IPS-20b (cell line): Measurements from ENCODE around the gene ZNF585A.
"Not testable (repeated sequence)": the region's sequence is repeated elsewhere in the genome, so short reads cannot be mapped to it uniquely, and the experiment has no call there.

Source experiments
- H3K27ac ChIP-seq: one replicate; pipeline ENCODE4 v1.5.1; 2013; ENCODE audit warnings: low read length
- H3K27me3 ChIP-seq: 2 replicates; pipeline ENCODE4 v1.6.1; 2013; ENCODE audit warnings: mild to moderate bottlenecking, low read length, inconsistent platforms; ENCODE audit not compliant: insufficient read depth
- H3K36me3 ChIP-seq: 2 replicates; pipeline ENCODE4 v1.6.1; 2013; ENCODE audit warnings: low read depth, mild to moderate bottlenecking, inconsistent platforms, low read length, moderate library complexity; ENCODE audit not compliant: insufficient read depth
- H3K4me1 ChIP-seq: 2 replicates; pipeline ENCODE4 v1.6.1; 2013; ENCODE audit warnings: mild to moderate bottlenecking, control low read depth, inconsistent platforms, low read length, moderate library complexity; ENCODE audit not compliant: insufficient read depth
- H3K4me3 ChIP-seq: 2 replicates; pipeline ENCODE4 v1.5.1; 2013; ENCODE audit warnings: mild to moderate bottlenecking, low read length, inconsistent platforms
- H3K9ac ChIP-seq: 2 replicates; pipeline ENCODE4 v1.6.1; 2013; ENCODE audit warnings: low read depth, mild to moderate bottlenecking, inconsistent platforms, low read length, moderate library complexity
- H3K9me3 ChIP-seq: 2 replicates; pipeline ENCODE4 v1.6.1; 2013; ENCODE audit warnings: mild to moderate bottlenecking, low read depth, low read length, inconsistent platforms; ENCODE audit not compliant: insufficient read depth

Gene ZNF585A

DNA sequence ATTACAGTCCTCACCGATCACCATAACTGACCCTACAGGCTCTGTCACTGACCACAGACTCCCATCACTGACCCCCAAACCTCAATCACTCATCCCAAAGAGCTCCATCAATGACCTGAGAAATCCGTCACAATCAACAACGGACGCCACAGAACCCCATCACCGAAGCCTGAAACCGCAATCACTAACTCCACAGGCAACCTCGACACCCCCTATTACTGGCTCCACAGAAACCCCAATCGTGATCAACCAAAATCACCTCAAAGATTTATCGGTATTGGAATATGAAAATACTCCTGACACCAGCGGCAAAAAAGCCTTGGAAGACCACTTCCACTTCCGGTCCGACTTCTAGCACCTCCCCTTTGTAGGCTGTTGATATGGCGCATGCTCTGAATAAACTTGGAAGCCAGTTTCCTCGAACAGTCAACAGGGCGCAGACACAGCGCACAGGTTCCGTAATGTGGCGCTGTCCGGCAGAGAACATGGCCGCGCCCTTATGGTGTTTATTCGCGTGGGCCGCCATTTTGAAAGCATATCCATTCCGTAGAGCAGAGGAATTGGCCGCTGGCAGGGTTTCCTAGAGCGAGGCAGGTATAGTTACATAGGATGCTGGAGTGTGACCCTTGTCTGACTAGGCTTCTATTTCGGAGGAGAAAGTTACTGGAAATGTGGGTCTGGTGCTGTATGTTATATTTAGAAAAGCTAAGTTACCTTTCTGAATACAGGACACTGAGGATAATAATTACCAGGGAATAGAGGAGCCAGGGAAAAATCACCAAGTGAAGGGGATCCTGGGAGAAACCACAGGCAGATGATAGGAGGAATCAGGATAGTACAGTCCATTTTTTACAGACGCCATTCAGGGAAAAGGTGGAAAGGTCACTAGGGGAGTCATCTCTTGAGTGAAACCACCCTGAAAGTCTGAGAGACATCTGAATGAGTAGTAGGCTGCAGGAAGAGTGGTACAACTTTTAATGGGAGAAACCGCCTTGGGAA is at the start of gene ZNF585A:
ZNF585A (minus strand) TSS at position 328 of the 999 bp plus-strand sequence. CDS start 2,785 bp downstream, outside the sequence.
- H3K9ac ChIP-seq, result peak within 1 kb of the TSS; percentile 79; the same call in 1 of the 2 replicates
- H3K27me3 ChIP-seq, result no peaks in the 10 kb centered on the region
- H3K9me3 ChIP-seq, result peaks cover 73% of the 10 kb centered on the region
- H3K27ac ChIP-seq, result no peak within 1 kb of the TSS
- H3K4me1 ChIP-seq, result no peaks in the 10 kb centered on the region
- peak within 1 kb of the TSS; percentile 95 for H3K4me3 ChIP-seq
- peaks cover 23% of the 10 kb centered on the region for H3K36me3 ChIP-seq

DNA sequence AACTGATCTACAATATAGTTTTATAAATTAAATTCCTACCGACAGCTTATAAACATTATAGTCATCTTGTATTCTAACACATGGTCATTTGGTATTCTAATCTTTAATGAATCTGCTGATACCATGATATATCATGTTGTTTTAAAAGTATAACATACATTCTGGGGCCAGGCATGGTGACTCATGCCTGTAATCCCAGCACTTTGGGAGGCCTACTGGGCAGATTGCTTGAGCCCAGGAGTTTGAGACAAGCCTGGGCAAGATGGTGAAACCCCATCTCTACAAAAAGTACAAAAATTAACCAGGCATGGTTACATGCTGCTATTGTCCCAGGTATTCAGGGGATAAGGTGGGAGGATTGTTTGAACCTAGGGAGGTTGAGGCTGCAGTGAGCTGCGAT is 48.6 kb upstream of the ZNF585A start:
- Histone ChIP-seq H3K36me3 (peaks cover 13% of the 10 kb centered on the region), H3K4me1 (no peaks in the 10 kb centered on the region), H3K27me3 (no peaks in the 10 kb centered on the region), H3K4me3 (no peak overlapping the region), H3K27ac (no peak overlapping the region), H3K9ac (no peak overlapping the region), H3K9me3 (peaks cover 17% of the 10 kb centered on the region)

DNA sequence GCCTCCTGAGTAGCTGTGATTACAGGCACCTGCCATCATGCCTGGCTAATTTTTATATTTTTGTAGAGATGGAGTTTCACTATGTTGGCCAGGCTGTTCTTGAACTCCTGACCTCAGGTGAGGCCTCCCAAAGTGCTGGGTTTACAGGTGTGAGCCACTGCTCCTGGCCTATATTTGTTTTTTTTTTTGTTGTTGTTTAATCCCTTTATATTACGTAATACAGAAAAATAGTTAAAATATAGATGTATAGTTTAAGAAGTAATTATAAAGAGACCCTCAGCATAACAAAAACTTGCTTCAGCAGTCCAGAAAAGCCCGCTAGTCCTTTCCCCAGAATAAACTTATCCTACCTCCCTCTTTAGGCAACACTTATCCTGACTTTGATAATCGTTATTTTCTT is 47.9 kb upstream of the ZNF585A start:
- peaks cover 14% of the 10 kb centered on the region for H3K9me3 ChIP-seq
- H3K9ac ChIP-seq, result no peak overlapping the region
- H3K4me1 ChIP-seq, result no peaks in the 10 kb centered on the region
- no peak overlapping the region for H3K4me3 ChIP-seq
- H3K27ac ChIP-seq, result no peak overlapping the region
- no peaks in the 10 kb centered on the region for H3K27me3 ChIP-seq
- H3K36me3 ChIP-seq, result peaks cover 8% of the 10 kb centered on the region

DNA sequence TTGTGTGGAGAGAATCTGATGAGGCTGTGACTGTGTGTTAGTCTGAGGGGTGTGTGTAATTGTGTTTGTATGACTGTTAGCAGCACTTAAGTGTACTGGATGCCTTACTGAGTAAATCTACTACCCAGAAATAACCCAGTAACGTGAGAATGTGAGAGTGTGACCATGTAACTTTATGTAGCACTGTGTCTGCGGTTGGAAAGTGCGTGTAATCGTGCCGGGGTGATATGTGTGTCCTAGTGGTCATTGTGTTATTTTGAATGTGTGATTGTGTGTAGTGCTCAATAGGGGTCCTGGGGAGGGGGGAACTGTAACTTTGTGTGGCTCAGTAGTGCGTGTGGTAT is 46.1 kb upstream of the ZNF585A start:
- no peaks in the 10 kb centered on the region for H3K27me3 ChIP-seq
- H3K36me3 ChIP-seq, result peaks cover 5% of the 10 kb centered on the region
- H3K4me1 ChIP-seq, result no peaks in the 10 kb centered on the region
- H3K4me3 ChIP-seq, result peak overlapping the region; percentile 99
- peaks cover 7% of the 10 kb centered on the region for H3K9me3 ChIP-seq
- peak overlapping the region; percentile 90 for H3K9ac ChIP-seq
- H3K27ac ChIP-seq, result peak overlapping the region; percentile 99

DNA sequence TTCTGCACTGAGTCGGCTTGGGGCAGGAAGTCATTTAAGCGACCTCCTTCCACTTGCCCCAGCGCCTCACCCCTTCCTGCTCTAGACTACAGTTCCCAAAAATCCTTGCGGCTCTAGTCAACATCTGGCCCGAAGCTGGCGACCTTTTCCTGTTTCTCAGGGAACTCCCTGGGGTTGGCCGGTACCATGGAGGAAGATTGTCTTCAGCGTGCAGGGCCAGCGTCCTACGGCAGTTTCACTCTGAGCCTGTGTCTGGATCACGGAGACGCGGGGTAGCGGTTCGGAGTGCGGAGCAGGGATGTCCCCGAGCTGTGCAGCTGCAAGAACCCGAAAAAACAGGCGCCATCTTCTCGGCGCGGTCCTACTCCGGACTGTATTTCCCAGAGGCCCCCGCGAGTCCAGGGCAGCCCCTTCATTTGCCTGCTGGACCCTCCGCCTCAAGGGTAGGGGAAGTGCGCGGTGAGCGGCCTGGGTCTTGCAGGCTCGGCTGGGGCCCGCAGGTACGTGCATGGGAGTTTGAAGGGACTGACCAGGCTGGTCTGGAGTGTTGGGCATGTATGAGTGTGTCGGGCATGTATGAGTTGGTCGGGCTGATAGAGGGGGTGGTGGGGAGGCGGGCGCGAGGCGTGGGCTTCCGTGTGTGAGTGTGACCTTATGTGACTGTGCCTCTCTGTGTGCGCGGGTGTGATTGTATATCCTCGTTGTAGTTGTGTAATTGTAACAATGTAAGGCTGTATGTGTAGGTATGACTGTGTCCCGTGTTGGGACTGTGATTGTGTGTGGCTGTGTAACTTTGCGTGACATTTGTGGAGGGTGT is 45.5 kb upstream of the ZNF585A start, which contains the start of gene ZNF383:
ZNF383 (plus strand) TSS at position 440 of the 817 bp plus-strand sequence. CDS start 12,240 bp downstream, outside the sequence.
- Histone ChIP-seq H3K36me3 (peaks cover 5% of the 10 kb centered on the region), H3K9ac (peak within 1 kb of the TSS; percentile 90), H3K9me3 (peaks cover 11% of the 10 kb centered on the region), H3K27me3 (no peaks in the 10 kb centered on the region), H3K4me1 (no peaks in the 10 kb centered on the region), H3K27ac (peak within 1 kb of the TSS; percentile 99), H3K4me3 (peak within 1 kb of the TSS; percentile 99)

DNA sequence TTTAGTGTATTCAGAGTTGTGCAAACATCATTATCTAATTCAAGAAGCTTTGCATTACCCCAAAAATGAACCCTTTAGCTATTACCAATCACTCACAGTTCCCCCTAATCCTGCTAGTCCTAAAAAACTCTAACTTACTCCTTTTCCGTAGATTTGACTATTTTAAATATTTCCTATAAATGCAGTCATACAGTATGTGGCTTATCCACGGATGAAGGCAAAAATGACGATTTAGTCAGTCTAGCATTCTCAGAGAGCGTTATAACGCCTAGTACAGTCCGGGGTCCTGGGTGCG is 44.9 kb upstream of the ZNF585A start:
- no peaks in the 10 kb centered on the region for H3K4me1 ChIP-seq
- peak overlapping the region; percentile 99 for H3K4me3 ChIP-seq
- peak overlapping the region; percentile 99 for H3K27ac ChIP-seq
- H3K36me3 ChIP-seq, result peaks cover 5% of the 10 kb centered on the region
- H3K27me3 ChIP-seq, result no peaks in the 10 kb centered on the region
- peaks cover 9% of the 10 kb centered on the region for H3K9me3 ChIP-seq
- peak overlapping the region; percentile 90; the same call in 1 of the 2 replicates for H3K9ac ChIP-seq

DNA sequence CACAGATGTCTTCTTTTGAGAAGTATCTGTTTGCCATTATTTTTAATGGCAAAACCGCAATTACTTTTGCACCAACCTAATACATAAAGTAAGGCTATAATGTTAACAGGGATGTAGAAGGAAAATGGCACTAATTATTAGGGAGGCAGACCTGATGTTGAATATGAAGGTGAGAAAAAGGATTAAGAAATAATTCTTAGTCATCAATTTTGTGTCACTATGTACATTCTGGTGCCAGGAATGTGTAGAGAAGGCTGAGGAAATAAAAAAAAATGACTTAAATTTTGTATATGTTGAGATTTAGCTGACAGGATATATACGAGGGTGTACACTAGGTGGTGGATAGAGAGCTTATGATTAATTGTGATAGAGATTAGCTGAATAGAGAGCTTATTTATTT is 25.3 kb upstream of the ZNF585A start:
- no peaks in the 10 kb centered on the region for H3K27me3 ChIP-seq
- peaks cover 19% of the 10 kb centered on the region for H3K9me3 ChIP-seq
- no peaks in the 10 kb centered on the region for H3K4me1 ChIP-seq
- H3K4me3 ChIP-seq, result no peak overlapping the region
- peaks cover 6% of the 10 kb centered on the region; the same call in 1 of the 2 replicates for H3K36me3 ChIP-seq
- H3K27ac ChIP-seq, result no peak overlapping the region
- no peak overlapping the region for H3K9ac ChIP-seq

DNA sequence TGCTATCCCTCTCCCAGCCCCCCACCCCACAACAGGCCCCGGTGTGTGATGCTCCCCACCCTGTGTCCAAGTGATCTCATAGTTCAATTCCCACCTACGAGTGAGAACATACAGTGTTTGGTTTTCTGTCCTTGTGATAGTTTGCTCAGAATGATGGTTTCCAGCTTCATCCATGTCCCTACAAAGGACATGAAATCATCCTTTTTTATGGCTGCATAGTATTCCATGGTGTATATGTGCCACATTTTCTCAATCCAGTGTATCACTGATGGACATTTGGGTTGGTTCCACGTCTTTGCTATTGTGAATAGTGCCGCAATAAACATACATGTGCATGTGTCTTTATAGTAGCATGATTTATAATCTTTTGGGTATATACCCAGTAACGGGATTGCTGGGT is 24.6 kb upstream of the ZNF585A start:
- H3K27ac ChIP-seq, H3K27me3 ChIP-seq, H3K4me1 ChIP-seq, H3K4me3 ChIP-seq, H3K9ac ChIP-seq, H3K36me3 ChIP-seq: not testable (repeated sequence)
- H3K9me3 ChIP-seq, result peaks cover 24% of the 10 kb centered on the region

DNA sequence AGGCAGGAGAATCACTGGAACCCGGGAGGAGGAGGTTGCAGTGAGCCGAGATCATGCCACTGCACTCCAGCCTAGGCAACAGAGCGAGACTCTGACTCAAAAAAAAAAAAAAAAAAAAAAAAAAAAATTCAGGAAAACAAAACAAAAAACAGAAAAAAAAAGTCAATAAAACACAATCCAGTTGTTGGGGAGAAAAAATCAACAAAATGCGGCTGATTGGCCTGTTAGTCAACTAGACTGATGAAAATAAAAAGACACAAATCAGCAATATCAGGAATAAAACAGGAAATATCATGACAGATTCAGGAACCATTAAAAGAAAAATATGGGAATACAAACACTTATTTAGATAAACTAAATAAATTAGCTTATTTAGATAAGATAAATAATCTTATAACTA is 22.8 kb upstream of the ZNF585A start:
- H3K27me3 ChIP-seq, H3K4me1 ChIP-seq, H3K9ac ChIP-seq, H3K36me3 ChIP-seq, H3K27ac ChIP-seq, H3K4me3 ChIP-seq: not testable (repeated sequence)
- peaks cover 38% of the 10 kb centered on the region for H3K9me3 ChIP-seq

DNA sequence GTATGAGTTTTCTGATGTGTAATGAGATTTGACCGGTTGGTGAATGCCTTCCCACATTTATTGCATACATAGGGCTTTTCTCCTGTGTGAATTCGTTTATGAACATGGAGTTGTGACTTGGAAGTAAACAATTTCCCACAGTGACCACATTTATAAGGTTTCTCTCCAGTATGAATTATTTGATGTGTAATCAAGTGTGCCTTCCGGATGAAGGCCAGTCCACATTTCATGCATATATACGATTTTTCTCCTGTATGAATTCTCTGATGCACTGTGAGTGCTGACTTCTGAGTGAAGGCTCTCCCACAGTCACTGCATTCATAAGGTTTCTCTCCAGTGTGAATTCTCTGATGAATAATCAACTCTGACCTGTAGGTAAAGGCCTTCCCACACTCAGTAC is 13.6 kb upstream of the ZNF585A start:
- H3K9me3 ChIP-seq, result peaks cover 84% of the 10 kb centered on the region
- H3K27me3 ChIP-seq, H3K4me3 ChIP-seq, H3K27ac ChIP-seq, H3K4me1 ChIP-seq, H3K9ac ChIP-seq: not testable (repeated sequence)
- peaks cover 28% of the 10 kb centered on the region; the same call in 1 of the 2 replicates for H3K36me3 ChIP-seq

DNA sequence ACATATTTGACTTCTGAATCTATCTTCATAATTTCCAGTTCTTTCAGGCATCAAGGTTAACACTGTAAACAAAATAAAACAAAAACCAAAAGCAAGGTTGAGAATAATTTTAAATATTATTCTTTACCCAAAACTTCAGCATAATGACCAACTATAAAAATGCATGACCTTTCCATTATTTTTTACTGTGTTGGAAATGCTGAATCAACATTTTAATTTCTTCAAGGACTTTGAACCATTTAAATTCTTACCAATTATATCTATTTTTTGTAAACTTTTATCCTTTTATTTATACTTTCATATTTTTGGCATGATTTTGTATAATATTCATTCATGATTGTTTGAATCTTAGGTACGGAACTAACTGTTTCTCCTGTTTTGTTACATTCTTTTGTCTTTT is 6.9 kb downstream of the ZNF585A start:
- Histone ChIP-seq H3K4me3 (no peak overlapping the region), H3K9ac (no peak overlapping the region), H3K27me3 (no peaks in the 10 kb centered on the region), H3K4me1 (no peaks in the 10 kb centered on the region), H3K9me3 (peaks cover 74% of the 10 kb centered on the region), H3K27ac (no peak overlapping the region), H3K36me3 (peaks cover 45% of the 10 kb centered on the region)
